Activated B cell treated with CpG ODN at 0.5 μM for 24 hours (primary cell): Measurements from ENCODE around the gene FXN. TPM values are rescaled to one million over a fixed set of nuclear protein-coding genes. Genes with fewer than 3 reads are reported as not detected.
A peak's percentile ranks its signal among the peaks of the same experiment; 100 is the strongest.

Source experiments
- ATAC-seq: fragments of 200-7000 bp; cut with Tn5 transposase; one replicate; pipeline ENCODE4 v1.10.0; 2021; ENCODE audit warnings: low read depth, mild to moderate bottlenecking, moderate library complexity
- CTCF ChIA-PET: fragments of 350-600 bp; sonication (Branson Sonifier 250); formaldehyde crosslinking; loops from one replicate; lab custom pipeline; 2021; ENCODE audit warnings: antibody characterized with exemption; lab: Charles Lee
- POLR2A ChIA-PET: fragments of 350-600 bp; sonication (Branson Sonifier 250); formaldehyde crosslinking; loops from one replicate; lab custom pipeline; 2021; ENCODE audit warnings: antibody characterized with exemption; lab: Charles Lee
- DNase-seq: peaks from one replicate; pipeline ENCODE4 v3.0.0; 2022
- H3K27ac Mint-ChIP-seq: one replicate; pipeline ENCODE4 v1.8.0; 2020; ENCODE audit warnings: mixed read lengths
- H3K27me3 Mint-ChIP-seq: one replicate; pipeline ENCODE4 v1.8.0; 2021; ENCODE audit warnings: mixed read lengths
- H3K36me3 Mint-ChIP-seq: one replicate; pipeline ENCODE4 v1.8.0; 2021; ENCODE audit warnings: low read depth, mixed read lengths
- H3K4me1 Mint-ChIP-seq: one replicate; pipeline ENCODE4 v1.8.0; 2021; ENCODE audit warnings: mixed read lengths
- H3K4me3 Mint-ChIP-seq: one replicate; pipeline ENCODE4 v1.8.0; 2020; ENCODE audit warnings: mild to moderate bottlenecking, mixed read lengths
- H3K9me3 Mint-ChIP-seq: one replicate; pipeline ENCODE4 v1.8.0; 2020; ENCODE audit warnings: mixed read lengths
- CTCF ChIP-seq: fragments of 200-600 bp; IDR thresholded peaks from one replicate; pipeline ENCODE4 v1.8.0; 2022; ENCODE audit warnings: antibody characterized with exemption, mild to moderate bottlenecking
- intact Hi-C: fragments of 100-400 bp; cut with micrococcal nuclease; formaldehyde crosslinking; loops from one replicate; pipeline ENCODE4 v1.15.1; 2024
- total RNA-seq: library from RNA; stranded (reverse); gene quantifications from 2 replicates; pipeline ENCODE4 v1.2.3, GENCODE V29; 2022

The FXN gene
- total RNA-seq, 1 donor from 2014 or later = 17.7 TPM

GRCh38 chr9:69003051-69003450, 32.5 kb upstream of the FXN start:
- H3K9me3 Mint-ChIP-seq = no peaks in the 10 kb centered on the region
- no peak overlapping the region for H3K27ac Mint-ChIP-seq
- ATAC-seq = no peak
- intact Hi-C loops = no loop called here
- H3K27me3 Mint-ChIP-seq = no peaks in the 10 kb centered on the region
- H3K4me3 Mint-ChIP-seq = no peak overlapping the region
- no peak for TF ChIP-seq CTCF
- peaks cover 50% of the 10 kb centered on the region for H3K36me3 Mint-ChIP-seq
- H3K4me1 Mint-ChIP-seq = peaks cover 10% of the 10 kb centered on the region
- POLR2A ChIA-PET = no interaction called here
- CTCF ChIA-PET = no interaction called here
- no peak for DNase-seq

- intact Hi-C loops = no loop called here
- no peak for TF ChIP-seq CTCF
- POLR2A ChIA-PET = no interaction called here
Measured at GRCh38 chr9:69004836-69005235, 30.7 kb upstream of the FXN start.

GRCh38 chr9:69009708-69010107, 25.8 kb upstream of the FXN start:
- Mint-ChIP-seq H3K36me3 (peaks cover 29% of the 10 kb centered on the region), H3K4me3 (no peak overlapping the region), H3K27ac (no peak overlapping the region), H3K4me1 (peaks cover 15% of the 10 kb centered on the region), H3K9me3 (no peaks in the 10 kb centered on the region), H3K27me3 (no peaks in the 10 kb centered on the region)
- TF ChIP-seq CTCF = no peak
- no peak for DNase-seq
- ATAC-seq = no peak
- ChIA-PET CTCF (no interaction called here), POLR2A (no interaction called here)
- intact Hi-C loops = no loop called here

More at GRCh38 chr9:69004836-69005235, 30.7 kb upstream of the FXN start:
- Mint-ChIP-seq H3K36me3 (peaks cover 53% of the 10 kb centered on the region), H3K9me3 (no peaks in the 10 kb centered on the region), H3K4me3 (no peak overlapping the region), H3K4me1 (no peaks in the 10 kb centered on the region), H3K27me3 (no peaks in the 10 kb centered on the region), H3K27ac (no peak overlapping the region)
- CTCF ChIA-PET = no interaction called here
- DNase-seq (no peak), ATAC-seq (no peak)

- Mint-ChIP-seq H3K4me3 (peak overlapping the region; percentile 44), H3K36me3 (peaks cover 12% of the 10 kb centered on the region), H3K9me3 (no peaks in the 10 kb centered on the region), H3K27me3 (no peaks in the 10 kb centered on the region), H3K4me1 (peaks cover 15% of the 10 kb centered on the region), H3K27ac (no peak overlapping the region)
- ATAC-seq (peak; percentile 21), DNase-seq (no peak)
- intact Hi-C loops = no loop called here
- ChIA-PET POLR2A (interaction anchor here (1.2 kb wide), 1 partner anchor 23 kb away, joined by 3 read pairs; the partner anchor contains the start of gene FXN), CTCF (interaction anchor here (1.0 kb wide), 1 partner anchor 19 kb away, joined by 3 read pairs; no protein-coding TSS in a partner anchor)
- no peak for TF ChIP-seq CTCF
Measured at GRCh38 chr9:69012696-69013381, 22.7 kb upstream of the FXN start.

- H3K4me3 Mint-ChIP-seq = no peak overlapping the region
- H3K27me3 Mint-ChIP-seq = no peaks in the 10 kb centered on the region
- ChIA-PET CTCF (interaction anchor here (1.0 kb wide), 1 partner anchor 20 kb away, joined by 3 read pairs; no protein-coding TSS in a partner anchor), POLR2A (interaction anchor here (1.2 kb wide), 1 partner anchor 22 kb away, joined by 3 read pairs; the partner anchor contains the start of gene FXN)
- ATAC-seq = no peak
- H3K36me3 Mint-ChIP-seq = peaks cover 7% of the 10 kb centered on the region
- no peaks in the 10 kb centered on the region for H3K9me3 Mint-ChIP-seq
- H3K27ac Mint-ChIP-seq = no peak overlapping the region
- no peak for DNase-seq
- intact Hi-C loops = no loop called here
- TF ChIP-seq CTCF = no peak
- peaks cover 15% of the 10 kb centered on the region for H3K4me1 Mint-ChIP-seq
Measured at GRCh38 chr9:69013382-69013727, 22.2 kb upstream of the FXN start.
